ENCODE results near the gene FOXL3.

GRCh38 chr7:326809-327232, 36.9 kb downstream of the FOXL3 start:
- no peak for TF ChIP-seq ZNF324 (tag by site-specific recombination; IDR thresholded peaks at IDR 0.05)
- TF ChIP-seq ZNF19 (tag by site-specific recombination; IDR thresholded peaks at IDR 0.05; ENCODE audit: low read depth) = no peak
- TF ChIP-seq YY2 (tag by site-specific recombination; IDR thresholded peaks at IDR 0.05) = no peak
- no peak for TF ChIP-seq CTCF (tag by site-specific recombination; IDR thresholded peaks at IDR 0.05)
- no peak for TF ChIP-seq ZNF302 (tag by site-specific recombination; IDR thresholded peaks at IDR 0.05; ENCODE audit: low read depth)
- no peak for TF ChIP-seq ZNF10 (tag by site-specific recombination; IDR thresholded peaks at IDR 0.05)
- TF ChIP-seq PBX3 (CRISPR knock-in tag; IDR thresholded peaks at IDR 0.05) = no peak
- TF ChIP-seq ZNF354C (tag by site-specific recombination; IDR thresholded peaks at IDR 0.05; ENCODE audit: borderline replicate concordance, low read depth) = no peak
- no peak for TF ChIP-seq GLIS2 (tag by site-specific recombination; IDR thresholded peaks at IDR 0.05)
